NT2/D1 (cell line): ENCODE data around the gene MAGI1.

Experiments used
- SUZ12 ChIP-seq: IDR thresholded peaks from 2 replicates; pipeline ENCODE4 v1.6.1; 2011; ENCODE audit not compliant: insufficient read length, insufficient read depth; ENCODE audit errors: extremely low read depth
- YY1 ChIP-seq: IDR thresholded peaks from 2 replicates; pipeline ENCODE4 v1.6.1; 2011; ENCODE audit not compliant: insufficient read length, insufficient read depth
- ZNF274 ChIP-seq: IDR thresholded peaks from 2 replicates; pipeline ENCODE4 v1.6.1; 2011; ENCODE audit warnings: mild to moderate bottlenecking, low read depth, low read length

- no peak for TF ChIP-seq ZNF274
- TF ChIP-seq YY1, result no peak
- no peak for TF ChIP-seq SUZ12
Measured at GRCh38 chr3:66055289-66055688, 16.6 kb upstream of the MAGI1 start.
